HG03108 (cell line): Measurements from ENCODE around the gene VPS39.

ENCODE experiments used
- ATAC-seq: cut with Tn5 transposase; IDR thresholded peaks from one replicate; pipeline ENCODE4 v1.9.1; 2021; ENCODE audit warnings: moderate library complexity; ENCODE audit not compliant: unreplicated experiment

Gene VPS39

DNA sequence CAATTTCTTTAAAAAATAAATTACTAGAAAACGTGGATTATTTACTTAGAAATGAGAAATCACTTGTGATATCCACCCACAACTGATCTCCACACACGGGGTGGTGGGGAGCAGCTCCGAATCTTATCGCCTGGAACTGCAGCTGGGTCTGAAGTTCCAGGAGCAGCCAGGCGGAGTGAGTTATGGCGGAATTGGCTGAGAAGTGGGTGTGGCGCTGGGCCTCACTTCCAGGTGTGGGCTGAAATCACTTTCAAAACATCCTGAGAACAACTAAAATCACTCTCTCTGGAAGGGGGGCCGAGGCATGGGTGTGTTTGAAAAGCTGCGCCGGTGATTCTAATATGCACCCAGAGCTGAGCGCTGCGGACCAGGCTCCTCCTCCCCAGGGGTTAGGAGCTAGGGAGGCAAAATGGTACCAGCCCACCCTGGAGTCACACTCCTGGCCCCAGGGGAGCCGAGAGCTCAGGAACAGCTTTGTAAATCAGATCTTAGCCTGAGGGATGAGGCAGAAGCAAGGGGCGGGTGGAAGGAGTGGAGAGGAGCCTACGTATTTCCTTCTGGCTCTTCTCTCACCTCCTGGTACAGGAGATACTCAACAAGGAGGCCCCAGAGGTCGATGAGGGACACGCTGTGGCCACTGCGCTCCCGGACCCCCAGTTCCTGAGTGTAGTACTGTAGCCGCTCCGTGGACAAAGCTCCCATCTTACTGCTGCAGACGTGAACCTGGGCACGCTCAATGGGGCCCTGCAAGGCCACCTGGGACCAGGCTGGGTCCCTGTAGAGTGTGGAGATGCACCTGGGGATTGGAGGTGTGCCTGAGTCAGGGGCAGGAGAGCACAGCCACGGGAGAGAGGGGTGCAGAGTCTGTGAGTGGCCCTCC lies 61.3 kb downstream of the VPS39 start:
- ATAC-seq, result no peak

DNA sequence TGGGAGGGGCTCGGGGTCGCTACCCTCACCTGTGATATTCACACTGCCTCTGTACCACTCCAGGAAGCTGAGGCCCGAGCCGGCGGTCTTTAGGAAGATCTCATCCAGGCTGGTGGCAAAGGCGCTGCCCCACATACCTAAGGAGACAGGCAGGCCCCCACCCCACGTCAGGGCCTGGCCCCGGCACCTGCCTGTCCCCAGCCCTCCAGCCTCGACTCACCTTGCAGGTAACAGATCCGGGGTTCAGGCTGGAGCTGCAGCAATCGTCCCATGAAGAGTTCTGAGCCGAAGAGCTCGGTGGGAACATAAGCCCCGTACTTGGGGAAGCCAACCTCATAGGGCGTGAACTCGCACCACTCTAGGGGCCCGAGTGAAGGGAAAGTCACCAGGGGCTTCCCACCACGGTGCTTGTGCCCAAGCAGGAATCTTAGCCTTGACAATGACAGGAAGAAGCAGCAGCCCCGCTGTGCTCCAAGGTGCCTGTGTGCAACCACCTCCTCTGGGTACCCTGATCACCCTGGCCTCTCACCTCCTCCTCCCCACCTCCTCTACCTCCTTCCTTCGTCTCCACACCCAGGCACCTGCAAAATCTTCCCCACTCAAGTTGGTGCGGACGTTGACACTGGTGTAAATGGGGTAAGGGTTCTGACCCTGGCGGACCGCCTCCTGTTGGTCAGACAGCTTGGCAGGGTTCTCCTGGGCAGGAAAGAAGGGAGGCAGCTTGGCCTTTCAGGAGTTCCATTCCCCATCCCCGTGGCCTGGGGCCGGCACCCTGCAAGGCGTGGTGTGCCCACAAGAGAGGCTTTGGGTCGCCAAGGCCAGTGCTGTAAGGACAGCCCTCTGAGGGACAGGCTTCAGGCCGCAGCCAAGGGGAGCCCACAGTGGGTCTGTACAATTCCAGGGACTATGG lies 62.3 kb downstream of the VPS39 start:
- no peak for ATAC-seq

DNA sequence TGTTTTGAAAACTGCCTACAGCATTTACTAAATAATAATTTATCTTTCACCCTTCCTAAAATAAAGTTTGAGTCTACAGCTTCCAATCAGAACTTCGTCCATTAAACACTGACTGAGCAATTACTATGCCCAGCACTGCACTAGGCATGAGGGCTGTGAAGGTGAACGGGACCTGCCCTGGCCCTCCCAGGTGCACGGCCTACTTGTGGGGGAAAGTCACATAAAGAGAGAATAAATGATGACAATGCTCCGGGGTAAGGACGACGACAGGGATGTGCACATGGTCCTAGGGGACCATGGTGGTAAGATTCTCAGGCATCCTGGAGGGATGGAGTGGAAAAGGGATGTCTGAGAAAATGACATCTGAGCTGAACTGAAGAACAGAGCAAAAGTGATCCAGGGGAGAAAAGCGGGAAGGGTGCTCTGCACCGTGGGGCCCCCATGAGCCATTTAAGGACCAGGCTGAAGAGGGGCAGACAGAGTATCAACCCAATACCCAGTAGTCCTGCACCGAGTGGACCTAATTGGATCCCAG lies 63.2 kb downstream of the VPS39 start:
- no peak for ATAC-seq

DNA sequence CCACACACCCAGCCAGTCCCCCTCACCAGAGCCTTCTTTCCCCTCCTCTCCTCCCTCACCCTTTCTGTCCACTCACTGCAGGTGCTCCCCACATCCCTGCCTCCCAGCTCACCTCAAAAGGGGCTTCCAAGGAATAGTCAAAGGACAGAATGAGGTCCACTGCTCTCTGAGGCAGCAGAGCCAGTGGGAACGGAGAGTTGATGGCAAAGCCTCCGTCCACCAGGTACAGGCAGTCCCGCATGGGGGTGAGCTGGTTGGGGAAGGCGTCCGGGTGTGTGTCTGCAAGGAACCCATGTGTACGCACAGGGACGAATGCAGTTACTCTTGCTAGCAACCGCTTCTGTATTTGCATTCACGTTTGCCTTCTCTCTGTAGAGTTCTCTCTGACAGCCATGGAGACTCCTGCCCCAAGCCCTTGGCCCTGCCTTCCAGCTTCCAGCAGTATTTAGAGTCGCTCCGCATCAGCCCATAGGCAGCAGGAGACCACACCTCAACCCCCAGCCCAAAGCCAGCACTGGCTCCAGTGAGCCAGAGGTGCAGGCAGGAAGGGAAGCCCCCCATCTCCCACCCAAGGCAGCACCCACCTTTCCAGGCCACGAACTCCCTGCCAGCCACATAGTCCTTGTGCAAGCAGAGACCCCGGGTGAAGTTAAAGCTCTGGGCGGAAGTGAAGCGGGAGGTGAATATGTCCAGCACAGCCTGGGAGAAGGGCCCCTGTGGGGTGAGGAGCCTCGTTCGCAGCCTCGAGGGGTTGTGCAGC lies 64.1 kb downstream of the VPS39 start:
- ATAC-seq, result no peak

DNA sequence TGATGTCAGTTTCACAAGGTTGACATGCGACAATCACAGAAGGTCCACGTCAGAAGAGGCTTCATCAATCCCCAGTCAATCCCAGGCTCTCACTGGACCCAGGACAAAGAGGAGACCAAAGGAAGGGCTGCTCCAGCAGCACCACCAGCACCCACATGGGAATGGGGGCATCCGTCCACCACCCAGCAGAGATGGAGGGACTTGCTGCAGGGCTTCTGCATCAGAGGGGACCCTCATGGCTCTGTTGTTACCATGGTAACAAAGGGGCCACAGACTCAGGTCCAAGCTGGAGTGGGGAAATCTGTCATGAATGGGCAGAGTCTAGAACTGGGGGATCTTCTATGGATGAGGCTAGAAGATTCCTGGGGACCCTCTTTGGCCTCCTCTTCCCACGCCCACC lies 64.7 kb downstream of the VPS39 start:
- no peak for ATAC-seq

DNA sequence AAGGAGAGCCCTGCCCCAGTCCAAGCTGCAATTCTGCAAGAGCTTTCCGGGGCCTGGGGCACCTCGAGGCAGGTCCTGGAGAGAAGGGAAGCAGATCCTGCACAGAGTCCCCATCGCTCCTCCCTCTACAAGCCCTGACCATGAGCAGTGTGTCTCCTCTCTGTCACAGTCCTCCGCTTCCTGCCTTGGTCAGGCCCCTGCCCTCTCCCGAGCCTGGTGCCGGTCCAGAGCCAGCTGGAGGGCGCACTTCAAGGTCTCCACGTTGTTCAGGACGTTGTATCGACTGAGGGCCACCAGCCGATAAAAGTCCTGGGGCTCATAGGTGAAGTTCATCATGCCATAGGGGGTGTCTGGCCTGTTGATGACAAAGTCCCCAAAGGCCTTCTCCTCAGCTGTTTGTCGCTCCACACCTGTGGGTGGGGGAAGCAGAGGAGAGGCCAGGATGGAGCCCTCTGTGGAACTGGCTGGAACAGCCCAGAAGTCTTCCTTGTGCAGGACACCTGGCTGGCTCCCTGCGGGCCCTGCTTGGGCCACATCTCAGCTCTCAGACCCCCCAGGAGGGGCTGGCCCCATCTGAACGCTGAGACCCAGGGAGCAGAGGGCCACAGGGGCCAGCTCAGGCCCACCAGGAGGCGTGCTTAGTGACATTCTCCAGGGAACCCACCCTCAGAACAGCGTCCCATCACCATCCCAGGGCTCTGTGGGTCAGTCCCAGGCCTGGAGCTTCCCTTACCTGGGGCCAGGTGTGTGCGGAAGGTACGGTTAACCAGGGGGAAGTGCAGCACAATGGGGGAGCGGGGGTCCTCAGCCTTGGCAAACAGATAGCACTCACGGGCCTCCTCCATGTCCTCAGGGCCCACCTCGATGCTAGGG lies 66.1 kb downstream of the VPS39 start:
- ATAC-seq, result no peak

DNA sequence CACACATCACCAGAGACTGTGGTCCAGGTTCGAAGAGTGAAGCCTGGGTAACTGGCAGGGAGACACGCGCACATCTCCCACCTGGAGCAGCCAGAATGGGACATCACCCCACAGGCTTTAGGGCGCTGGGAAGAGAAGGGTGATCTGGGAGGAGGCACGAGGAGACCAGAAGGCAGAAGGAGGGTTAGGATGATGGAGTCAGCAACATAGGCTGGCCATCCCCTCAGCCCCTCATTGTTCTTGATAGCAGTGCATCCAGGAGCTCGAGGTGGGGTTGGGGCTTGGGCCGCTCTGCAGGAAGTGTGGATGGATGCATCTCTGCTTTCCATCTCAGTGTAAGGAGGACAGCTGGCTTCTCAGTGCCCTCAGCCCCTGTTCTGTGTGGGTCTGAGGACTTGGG lies 66.9 kb downstream of the VPS39 start:
- no peak for ATAC-seq

DNA sequence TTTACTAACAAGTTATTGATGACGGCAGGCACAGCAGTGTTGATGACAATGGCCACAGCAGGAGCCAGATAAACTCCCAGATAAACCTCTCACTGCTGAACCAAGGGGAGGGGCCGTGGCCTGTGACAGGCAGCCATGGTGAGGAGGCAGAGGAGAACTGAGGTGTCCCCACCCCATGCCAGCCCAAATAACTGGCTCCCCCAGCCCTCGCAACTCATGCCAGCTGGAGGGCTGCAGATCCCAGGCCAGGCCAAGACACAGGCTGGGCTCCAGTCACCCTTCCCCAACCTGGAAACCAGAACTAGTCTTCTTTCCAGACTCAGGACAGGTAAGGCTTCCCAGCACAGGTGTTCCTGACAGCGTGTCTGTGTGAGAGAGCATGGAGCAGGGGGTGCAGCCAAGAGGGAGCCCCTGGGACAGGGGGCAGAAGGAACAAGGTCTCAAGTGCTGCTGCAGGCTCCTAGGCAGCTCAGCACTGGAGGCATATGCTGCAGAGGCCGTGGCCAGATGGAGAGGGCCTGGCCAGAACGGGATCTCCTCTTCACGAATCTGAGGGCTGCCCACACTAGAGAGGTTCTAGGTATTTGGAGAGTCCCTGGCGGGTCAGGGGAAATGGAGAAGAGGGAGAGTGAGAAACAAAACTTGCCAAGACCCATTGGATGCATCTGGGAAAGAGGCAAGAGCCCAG lies 67.6 kb downstream of the VPS39 start:
- ATAC-seq, result no peak

DNA sequence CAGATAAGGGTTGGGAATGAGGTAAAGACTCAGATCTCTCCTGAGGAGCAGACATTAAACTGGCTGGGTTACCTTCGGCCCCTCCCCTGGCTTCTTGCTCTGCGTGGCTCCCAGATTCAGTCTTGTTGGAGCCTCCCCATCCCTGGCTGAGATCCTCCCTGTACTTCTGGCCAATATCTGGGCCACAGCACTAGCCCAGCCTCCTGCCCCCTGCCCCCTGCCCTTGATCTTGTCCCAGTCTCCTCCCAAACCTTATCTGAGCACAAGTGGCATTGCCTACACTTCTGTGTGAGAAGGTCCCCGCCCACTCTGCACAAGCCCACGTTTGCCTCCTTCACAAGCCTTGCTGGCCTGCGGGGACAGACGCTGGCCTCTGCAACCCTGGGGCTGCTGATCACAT lies 68.5 kb downstream of the VPS39 start:
- ATAC-seq, result no peak

DNA sequence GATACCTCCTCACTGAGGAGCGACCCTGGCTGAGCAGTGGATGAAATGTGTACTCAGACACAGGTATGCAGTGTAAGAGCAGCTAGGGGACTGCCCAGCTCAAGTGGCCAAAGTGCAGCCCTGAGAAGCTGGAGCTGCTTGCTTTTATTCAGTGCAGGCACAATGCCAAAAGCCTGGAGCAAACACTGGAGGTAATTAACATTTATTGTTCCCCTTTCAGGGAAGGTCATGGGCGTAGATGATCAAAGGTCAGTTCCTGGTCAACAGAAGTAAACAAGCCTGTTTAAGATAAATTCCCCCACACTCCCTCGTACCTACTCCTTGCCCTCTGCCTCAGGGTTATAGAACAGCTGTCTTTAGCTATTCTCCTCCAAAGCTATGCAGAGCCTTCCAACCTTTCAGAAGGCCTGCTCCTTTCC lies 69.1 kb downstream of the VPS39 start:
- ATAC-seq, result no peak

DNA sequence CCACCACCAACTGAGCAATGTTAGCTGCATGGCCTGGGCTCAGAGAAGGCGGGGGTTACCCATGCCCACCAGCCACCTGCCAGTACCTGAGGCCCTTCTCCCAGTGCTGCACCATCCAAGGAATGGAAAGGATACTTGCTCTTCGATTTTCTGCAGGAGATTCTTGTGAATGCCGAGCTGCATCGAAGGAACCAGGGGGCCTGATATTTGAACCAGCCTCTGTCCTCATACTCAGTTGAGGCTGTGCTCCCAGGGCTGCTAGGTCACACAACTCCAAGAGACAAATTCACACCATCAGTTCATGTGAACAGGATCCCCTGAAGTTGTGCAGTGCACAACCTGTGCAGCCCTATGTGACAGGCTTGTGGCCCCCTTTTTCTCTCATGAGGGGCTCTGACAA lies 69.7 kb downstream of the VPS39 start:
- no peak for ATAC-seq

DNA sequence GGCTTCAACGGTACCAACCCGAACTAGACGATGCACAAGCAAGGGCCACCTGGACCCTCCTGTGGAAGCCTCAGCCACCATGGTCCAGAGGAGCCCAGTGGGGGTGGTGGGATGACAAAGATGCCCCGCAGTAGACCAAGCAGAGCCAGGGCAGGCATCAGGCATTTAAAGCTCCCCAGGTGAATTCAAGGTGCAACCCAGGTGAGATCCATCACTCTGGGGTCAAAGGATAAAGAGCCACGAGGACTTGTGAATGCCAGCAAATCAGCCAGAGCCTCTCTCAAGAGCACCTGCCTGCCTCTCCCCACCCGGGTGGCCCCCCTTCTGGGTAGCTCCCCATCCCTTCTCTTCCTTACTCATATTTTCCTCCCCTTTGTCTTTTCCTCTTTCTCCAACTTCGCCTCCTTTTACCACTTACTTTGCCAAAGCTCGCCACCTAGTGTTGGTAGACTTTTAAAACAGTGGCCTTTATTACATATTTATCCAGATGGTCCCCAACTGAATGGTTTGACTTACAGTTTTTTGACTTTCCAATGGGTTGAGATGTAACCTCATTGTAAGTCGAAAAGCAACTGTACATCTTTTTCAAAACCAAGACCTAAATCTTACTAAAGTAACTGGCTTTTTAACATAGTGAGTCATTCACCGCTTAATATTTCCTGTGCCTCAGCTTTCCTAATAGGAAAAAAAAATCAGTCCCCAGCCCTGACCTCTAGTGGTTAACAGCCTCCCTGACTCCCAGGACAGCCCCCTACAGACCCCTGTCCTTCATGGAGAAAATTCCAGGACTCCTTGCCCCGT lies 70.4 kb downstream of the VPS39 start:
- no peak for ATAC-seq

DNA sequence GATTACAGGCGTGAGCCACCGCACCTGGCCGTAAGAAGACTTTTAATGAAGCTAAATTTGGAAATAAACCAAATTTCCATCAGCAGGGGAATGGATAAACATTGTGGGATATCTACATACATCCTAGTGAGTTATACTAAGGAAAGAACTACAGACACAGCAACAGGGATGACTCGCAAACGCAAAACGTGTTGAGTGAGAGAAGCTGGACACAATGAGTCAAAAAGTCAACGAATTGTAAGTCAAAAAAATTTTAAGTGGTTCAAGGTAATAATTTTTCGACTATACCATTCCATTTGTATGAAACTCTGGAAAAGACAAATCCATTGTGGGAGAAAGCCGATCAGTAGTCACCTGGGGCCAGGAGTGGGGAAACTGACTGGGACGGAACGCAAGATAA lies 71.6 kb downstream of the VPS39 start:
- no peak for ATAC-seq

DNA sequence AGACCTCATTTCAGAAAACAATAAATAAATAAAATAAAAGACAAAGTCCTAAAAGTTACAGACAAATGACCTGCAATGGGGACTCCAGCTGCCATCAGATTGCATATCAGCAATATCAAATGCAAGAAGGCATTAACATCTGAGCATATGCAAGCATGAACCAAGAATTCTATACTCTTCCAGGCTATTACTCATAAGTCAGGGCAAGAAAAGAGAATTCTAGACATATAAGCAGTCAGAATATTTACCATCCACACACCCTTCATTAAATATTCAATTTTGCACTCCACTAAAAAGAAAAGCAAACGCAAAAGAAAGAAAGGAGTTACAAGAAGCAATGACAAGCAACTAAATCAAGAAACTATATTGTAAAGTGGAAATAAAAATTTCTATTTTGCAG lies 72.8 kb downstream of the VPS39 start:
- no peak for ATAC-seq

DNA sequence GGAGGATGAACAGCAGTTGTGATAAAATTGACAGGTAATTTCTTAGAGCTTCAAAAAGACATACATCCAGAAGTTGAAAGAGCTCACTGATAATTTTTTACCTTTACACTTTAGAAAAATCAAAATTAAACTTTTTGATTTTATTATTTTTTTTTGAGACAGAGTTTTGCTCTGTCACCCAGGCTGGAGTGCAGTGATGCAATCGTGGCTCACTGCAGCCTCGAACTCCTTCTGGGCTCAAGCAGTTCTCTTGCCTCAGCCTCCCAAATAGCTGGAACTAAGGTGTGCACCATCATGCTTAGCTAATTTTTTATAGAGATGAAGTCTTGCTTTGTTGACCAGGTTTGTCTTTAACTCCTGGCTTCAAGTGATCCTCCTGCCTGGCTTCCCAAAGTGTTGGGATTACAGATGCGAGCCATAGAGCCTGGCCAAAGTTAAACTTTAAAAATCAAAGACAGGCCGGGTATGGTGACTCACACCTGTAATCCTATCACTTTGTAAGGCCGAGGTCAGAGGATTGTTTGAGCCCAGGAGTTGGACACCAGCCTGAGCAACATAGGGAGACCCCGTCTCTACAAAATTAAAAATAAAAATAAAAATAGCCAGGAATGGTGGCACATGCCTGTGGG lies 73.4 kb downstream of the VPS39 start:
- ATAC-seq, result no peak

DNA sequence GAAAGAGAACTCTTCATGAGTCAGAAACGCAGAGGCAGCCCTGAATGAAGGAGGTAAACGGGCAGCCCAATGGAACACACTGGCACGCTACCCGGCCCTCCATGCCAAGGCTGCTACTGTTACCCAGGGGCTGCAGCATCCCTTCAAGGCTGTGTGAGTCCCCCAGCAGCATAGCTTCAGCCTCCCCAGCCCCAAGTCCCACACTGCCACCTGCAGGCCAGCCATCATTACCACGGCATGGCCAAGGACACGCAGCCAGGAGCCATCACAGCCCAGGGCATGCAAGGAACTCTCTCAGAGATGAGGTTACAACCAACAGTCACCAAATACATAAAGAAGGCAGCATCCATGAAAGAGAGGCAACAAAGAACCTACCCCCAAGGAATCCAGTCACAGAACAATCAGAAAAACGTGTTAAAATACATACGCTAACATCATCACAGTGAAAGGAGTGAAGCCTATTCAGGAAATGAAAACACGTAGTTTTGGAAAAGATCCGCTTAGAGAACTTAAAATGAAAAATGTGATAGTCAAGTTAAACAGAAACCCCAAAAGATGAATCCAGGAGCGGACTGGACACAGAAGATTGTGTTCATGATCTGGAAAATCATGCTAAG lies 74.1 kb downstream of the VPS39 start:
- no peak for ATAC-seq

DNA sequence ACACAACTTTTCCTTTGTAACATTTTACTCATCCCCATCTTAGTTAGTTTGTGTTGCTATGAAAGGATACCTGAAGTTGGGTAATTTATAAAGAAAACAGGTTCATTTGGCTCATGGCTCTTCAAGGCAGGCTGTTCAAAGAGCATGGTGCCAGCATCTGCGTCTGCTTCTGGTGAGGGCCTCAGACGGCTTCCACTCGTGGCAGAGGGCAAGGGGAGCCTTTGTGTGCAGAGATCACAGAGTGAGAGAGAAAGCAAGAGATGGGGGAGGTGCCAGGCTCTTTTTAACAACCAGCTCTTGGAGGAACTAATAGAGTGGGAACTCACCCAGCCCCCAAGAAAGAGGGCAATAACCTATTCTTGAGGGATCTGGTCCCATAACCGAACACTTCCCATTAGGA lies 74.7 kb downstream of the VPS39 start:
- no peak for ATAC-seq
